Activated naive CD8-positive, alpha-beta T cell (primary cell): ENCODE data around the gene GTF2A2.
"Not testable (repeated sequence)": the region's sequence is repeated elsewhere in the genome, so short reads cannot be mapped to it uniquely, and the experiment has no call there.

Experiments
- H3K27ac Mint-ChIP-seq: one replicate; pipeline ENCODE4 v1.8.0; 2021; ENCODE audit warnings: mixed read lengths
- H3K27me3 Mint-ChIP-seq: one replicate; pipeline ENCODE4 v1.8.0; 2021; ENCODE audit warnings: mixed read lengths
- H3K36me3 Mint-ChIP-seq: one replicate; pipeline ENCODE4 v1.8.0; 2021; ENCODE audit warnings: mixed read lengths
- H3K4me1 Mint-ChIP-seq: one replicate; pipeline ENCODE4 v1.8.0; 2021; ENCODE audit warnings: low read depth, mixed read lengths
- H3K4me3 Mint-ChIP-seq: one replicate; pipeline ENCODE4 v1.8.0; 2021; ENCODE audit warnings: mild to moderate bottlenecking, mixed read lengths
- H3K9me3 Mint-ChIP-seq: one replicate; pipeline ENCODE4 v1.8.0; 2021; ENCODE audit warnings: low read depth, mixed read lengths

GTF2A2 gene

DNA sequence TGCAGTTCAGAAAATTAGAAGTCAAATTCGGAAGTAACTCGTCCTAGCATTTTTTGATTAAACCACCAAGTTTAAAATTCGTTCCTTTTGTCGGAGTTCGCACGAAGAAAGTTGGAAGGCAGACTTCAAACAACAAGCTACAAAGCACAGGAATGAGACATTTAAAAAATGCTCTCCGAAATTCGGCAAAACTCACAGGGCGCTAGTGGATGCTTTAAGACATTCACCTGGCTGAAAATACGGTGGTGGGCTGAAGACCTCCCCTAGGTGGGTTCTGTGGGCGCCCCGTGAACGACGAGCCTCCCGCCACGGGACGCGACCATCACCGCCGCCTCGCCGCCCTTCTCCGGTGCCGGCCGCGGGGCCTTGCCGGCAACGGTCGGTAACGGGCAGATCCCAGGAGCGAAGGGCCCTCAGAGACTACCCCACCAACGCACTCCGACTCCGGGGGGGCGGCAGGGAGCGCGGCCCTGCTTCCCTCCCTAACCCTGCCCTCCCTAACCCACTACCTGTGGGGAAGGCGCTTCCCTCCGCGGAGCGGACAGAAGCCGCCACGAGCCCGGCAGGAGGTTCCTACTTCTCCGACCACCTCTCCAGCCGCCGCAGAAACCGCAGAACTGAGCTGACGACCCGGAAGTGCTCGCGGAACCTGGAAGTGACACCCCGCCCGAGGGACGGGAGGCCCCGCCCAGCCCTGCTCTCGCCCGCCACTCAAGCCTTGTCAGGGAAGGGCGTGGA, at the start of gene GTF2A2:
TSS of gene GTF2A2 (minus strand) at position 619 of the 738 bp plus-strand sequence. CDS start 5,238 bp downstream, outside the sequence.
- Mint-ChIP-seq H3K27ac (peak within 1 kb of the TSS; percentile 78), H3K27me3 (no peaks in the 10 kb centered on the region), H3K9me3 (no peaks in the 10 kb centered on the region), H3K36me3 (peaks cover 3% of the 10 kb centered on the region), H3K4me1 (peaks cover 14% of the 10 kb centered on the region), H3K4me3 (peak within 1 kb of the TSS; percentile 48)

- Mint-ChIP-seq H3K27ac (no peak overlapping the region), H3K36me3 (no peaks in the 10 kb centered on the region), H3K9me3 (no peaks in the 10 kb centered on the region), H3K4me1 (no peaks in the 10 kb centered on the region), H3K4me3 (no peak overlapping the region), H3K27me3 (peaks cover 1% of the 10 kb centered on the region)
Observed at GRCh38 chr15:59703979-59704796, 46.9 kb upstream of the GTF2A2 start.

DNA sequence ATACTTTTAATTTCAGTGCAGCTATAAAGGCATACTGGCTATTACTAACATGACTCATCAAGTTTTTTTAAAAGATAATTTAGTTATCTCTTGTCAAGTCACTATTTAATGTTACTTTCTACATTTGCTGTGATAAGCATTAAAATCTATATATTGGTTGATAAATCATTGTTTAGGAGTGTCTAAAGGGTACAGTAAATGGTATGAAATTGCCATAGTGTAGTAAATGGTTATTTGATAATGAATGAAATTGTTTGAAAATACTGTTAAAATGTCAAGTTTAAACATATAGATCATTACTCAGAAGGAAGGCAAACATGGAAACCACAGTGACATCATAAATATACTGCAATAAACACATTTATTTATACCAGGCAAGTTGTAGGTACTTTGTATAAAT, 45.0 kb upstream of the GTF2A2 start:
- Mint-ChIP-seq H3K36me3 (no peaks in the 10 kb centered on the region), H3K27ac (no peak overlapping the region), H3K9me3 (no peaks in the 10 kb centered on the region), H3K4me1 (no peaks in the 10 kb centered on the region), H3K4me3 (no peak overlapping the region), H3K27me3 (peaks cover 1% of the 10 kb centered on the region)

- Mint-ChIP-seq H3K9me3 (no peaks in the 10 kb centered on the region), H3K36me3 (no peaks in the 10 kb centered on the region), H3K4me1 (no peaks in the 10 kb centered on the region), H3K27ac (no peak overlapping the region), H3K27me3 (peaks cover 1% of the 10 kb centered on the region), H3K4me3 (no peak overlapping the region)
Observed at GRCh38 chr15:59701880-59702279, 44.6 kb upstream of the GTF2A2 start.

GRCh38 chr15:59699810-59700431, 42.6 kb upstream of the GTF2A2 start:
- H3K4me3 Mint-ChIP-seq = no peak overlapping the region
- no peak overlapping the region for H3K27ac Mint-ChIP-seq
- H3K9me3 Mint-ChIP-seq = no peaks in the 10 kb centered on the region
- H3K36me3 Mint-ChIP-seq = no peaks in the 10 kb centered on the region
- H3K27me3 Mint-ChIP-seq = peaks cover 1% of the 10 kb centered on the region
- no peaks in the 10 kb centered on the region for H3K4me1 Mint-ChIP-seq

DNA sequence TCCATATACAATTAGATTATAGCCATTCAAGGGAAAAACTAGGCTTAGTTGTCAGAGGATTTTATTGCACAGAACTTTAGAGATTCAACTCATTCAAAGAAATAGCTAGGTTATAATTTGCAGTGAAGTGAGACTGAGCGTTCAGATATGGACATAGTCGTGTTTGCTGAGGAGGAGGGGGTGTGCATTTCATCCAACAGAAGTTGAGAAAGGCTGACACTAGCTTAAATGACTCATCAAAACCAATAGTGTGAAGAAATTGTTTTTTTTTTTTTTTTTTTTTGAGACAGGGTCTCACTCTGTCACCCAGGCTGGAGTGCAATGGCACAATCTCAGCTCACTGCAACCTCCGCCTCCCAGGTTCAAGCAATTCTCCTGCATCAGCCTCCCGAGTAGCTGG, 40.8 kb upstream of the GTF2A2 start:
- not testable (repeated sequence) for H3K4me1 Mint-ChIP-seq, H3K27me3 Mint-ChIP-seq, H3K4me3 Mint-ChIP-seq, H3K9me3 Mint-ChIP-seq, H3K27ac Mint-ChIP-seq, H3K36me3 Mint-ChIP-seq

GRCh38 chr15:59696332-59696731, 39.0 kb upstream of the GTF2A2 start:
- H3K36me3 Mint-ChIP-seq = no peaks in the 10 kb centered on the region
- H3K4me1 Mint-ChIP-seq = no peaks in the 10 kb centered on the region
- H3K9me3 Mint-ChIP-seq = no peaks in the 10 kb centered on the region
- peaks cover 1% of the 10 kb centered on the region for H3K27me3 Mint-ChIP-seq
- H3K27ac Mint-ChIP-seq = no peak overlapping the region
- no peak overlapping the region for H3K4me3 Mint-ChIP-seq

DNA sequence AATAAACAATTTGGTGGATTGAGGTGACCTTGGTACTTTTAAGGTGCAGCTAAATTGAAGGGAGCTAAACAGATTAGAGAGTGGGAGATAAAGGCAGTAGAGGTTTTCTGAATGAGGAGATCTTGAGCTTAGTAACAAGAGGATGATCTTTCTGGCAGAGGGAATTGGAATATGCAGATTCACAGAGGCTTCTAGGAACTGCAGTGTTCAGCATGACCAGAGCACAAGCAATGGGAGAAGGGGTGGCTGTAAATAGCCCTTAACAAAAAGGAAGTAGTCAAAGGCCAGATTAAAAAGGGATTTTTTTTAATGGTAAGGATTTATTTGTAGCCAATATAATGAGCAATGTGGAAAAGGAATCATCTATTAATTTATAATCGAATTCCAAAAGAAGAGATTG, 37.5 kb upstream of the GTF2A2 start:
- Mint-ChIP-seq H3K9me3 (no peaks in the 10 kb centered on the region), H3K27ac (peak overlapping the region; percentile 7)

DNA sequence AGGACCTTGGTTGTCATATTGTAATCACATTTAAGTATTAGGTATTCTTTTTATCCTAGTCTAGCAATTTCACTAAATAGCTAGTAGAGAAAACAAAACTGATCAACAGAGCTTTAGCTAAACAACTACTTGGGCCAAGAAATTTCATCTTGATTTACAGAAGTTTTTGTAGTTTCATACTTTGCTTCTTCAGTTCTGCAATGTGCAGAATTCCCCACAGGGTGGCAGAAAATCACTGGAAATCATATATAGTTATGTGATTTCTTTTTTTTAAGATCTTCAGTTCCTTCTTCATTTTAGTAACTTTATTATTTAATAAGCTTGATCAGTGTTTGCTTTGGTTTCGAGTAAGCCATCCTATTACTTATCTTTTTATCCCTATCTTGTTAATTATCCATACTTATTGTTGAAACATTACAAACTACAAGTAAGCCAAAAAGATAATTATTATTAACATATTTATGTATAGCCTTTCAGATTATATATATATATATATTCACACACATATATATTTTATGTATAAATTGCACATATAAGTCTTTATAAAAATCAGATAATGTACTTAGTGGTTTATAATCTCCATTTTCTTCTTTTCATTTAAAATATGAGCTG, 34.0 kb upstream of the GTF2A2 start:
- Mint-ChIP-seq H3K27ac (peak overlapping the region; percentile 85), H3K27me3 (no peaks in the 10 kb centered on the region), H3K4me3 (peak overlapping the region; percentile 76), H3K9me3 (no peaks in the 10 kb centered on the region), H3K36me3 (peaks cover 3% of the 10 kb centered on the region), H3K4me1 (peaks cover 28% of the 10 kb centered on the region)

More for the DNA sequence above, 37.5 kb upstream of the GTF2A2 start:
- H3K4me1 Mint-ChIP-seq = peaks cover 8% of the 10 kb centered on the region
- no peaks in the 10 kb centered on the region for H3K27me3 Mint-ChIP-seq
- no peaks in the 10 kb centered on the region for H3K36me3 Mint-ChIP-seq
- no peak overlapping the region for H3K4me3 Mint-ChIP-seq

GRCh38 chr15:59689626-59690236, 32.4 kb upstream of the GTF2A2 start:
- no peaks in the 10 kb centered on the region for H3K9me3 Mint-ChIP-seq
- H3K36me3 Mint-ChIP-seq = peaks cover 5% of the 10 kb centered on the region
- no peaks in the 10 kb centered on the region for H3K27me3 Mint-ChIP-seq
- peak overlapping the region; percentile 94 for H3K4me3 Mint-ChIP-seq
- H3K27ac Mint-ChIP-seq = peak overlapping the region; percentile 91
- H3K4me1 Mint-ChIP-seq = peaks cover 42% of the 10 kb centered on the region

DNA sequence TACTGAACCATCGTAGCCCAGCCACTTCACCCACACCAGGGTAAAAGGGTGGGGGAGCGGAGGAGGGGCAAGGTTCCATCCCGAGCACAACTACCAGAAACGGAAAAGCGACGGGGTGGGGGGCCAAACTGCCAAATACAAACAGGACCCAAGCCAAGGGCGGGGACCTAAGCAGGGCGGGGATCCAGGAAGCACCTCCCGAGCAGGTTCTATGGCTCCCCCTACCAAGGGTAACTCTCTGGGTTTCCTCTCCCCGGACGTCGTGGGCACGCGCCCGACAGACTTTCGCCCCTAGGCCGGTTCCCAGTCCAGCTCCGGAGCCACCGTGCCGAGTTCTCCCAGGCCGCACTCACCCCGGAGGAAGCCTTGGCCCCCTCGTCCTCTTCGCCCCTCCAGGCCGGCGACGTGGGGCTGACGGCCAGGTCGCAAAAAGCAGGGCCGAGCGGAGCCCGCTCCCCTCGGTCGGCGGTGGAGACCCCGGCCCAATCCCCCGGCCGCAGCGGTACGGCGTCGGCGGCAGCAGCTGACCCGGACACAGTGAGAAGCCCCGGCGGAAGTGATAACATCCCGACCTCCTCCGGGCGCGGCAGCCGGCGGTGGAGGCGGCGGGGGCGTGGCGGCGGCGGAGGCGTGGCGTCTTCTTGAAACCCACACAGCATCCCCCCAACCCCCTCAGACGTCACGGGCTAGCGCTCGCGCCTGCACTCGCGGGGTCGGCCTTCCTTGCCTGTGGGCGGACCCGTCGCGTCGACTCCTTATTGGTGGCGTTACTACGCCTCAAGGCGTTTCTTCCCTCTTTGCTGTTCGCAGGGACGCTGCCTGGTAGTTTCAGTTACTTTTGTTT, 31.7 kb upstream of the GTF2A2 start, which contains the start of gene BNIP2:
TSS of gene BNIP2 (minus strand) at position 539 of the 844 bp plus-strand sequence. CDS start 6,863 bp downstream, outside the sequence.
- Mint-ChIP-seq H3K36me3 (peaks cover 5% of the 10 kb centered on the region), H3K27me3 (no peaks in the 10 kb centered on the region), H3K4me3 (peak within 1 kb of the TSS; percentile 94), H3K27ac (peak within 1 kb of the TSS; percentile 91), H3K4me1 (peaks cover 49% of the 10 kb centered on the region), H3K9me3 (no peaks in the 10 kb centered on the region)

GRCh38 chr15:59688423-59688781, 31.1 kb upstream of the GTF2A2 start:
- peak overlapping the region; percentile 94 for H3K4me3 Mint-ChIP-seq
- peaks cover 52% of the 10 kb centered on the region for H3K4me1 Mint-ChIP-seq
- peaks cover 5% of the 10 kb centered on the region for H3K36me3 Mint-ChIP-seq
- H3K9me3 Mint-ChIP-seq = no peaks in the 10 kb centered on the region
- no peaks in the 10 kb centered on the region for H3K27me3 Mint-ChIP-seq
- peak overlapping the region; percentile 91 for H3K27ac Mint-ChIP-seq

DNA sequence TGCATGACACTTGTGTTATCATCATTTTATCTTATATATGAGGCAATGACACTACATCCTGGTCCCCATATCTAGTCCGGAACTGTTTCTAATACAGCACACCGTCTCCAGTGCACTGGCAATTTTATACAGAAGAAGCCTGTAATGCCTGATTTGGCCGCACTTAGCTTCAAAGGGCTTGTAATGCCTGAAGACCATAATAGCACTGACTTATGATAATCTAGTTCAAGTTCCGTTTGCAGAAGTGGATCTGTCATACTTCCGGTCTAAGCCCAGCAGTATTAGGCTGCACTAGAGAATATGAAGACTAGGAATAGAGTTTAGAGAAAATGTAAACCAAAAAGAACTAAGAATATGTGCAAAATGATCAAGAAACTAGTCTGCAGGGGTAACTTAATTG, 30.5 kb upstream of the GTF2A2 start:
- Mint-ChIP-seq H3K27ac (peak overlapping the region; percentile 91), H3K4me1 (peaks cover 57% of the 10 kb centered on the region), H3K4me3 (peak overlapping the region; percentile 94), H3K9me3 (no peaks in the 10 kb centered on the region), H3K36me3 (peaks cover 5% of the 10 kb centered on the region), H3K27me3 (no peaks in the 10 kb centered on the region)

- no peaks in the 10 kb centered on the region for H3K9me3 Mint-ChIP-seq
- peak overlapping the region; percentile 63 for H3K4me3 Mint-ChIP-seq
- H3K27me3 Mint-ChIP-seq = no peaks in the 10 kb centered on the region
- peaks cover 59% of the 10 kb centered on the region for H3K4me1 Mint-ChIP-seq
- H3K27ac Mint-ChIP-seq = peak overlapping the region; percentile 86
- peaks cover 5% of the 10 kb centered on the region for H3K36me3 Mint-ChIP-seq
Observed at GRCh38 chr15:59686389-59686788, 29.1 kb upstream of the GTF2A2 start.
